Heart left ventricle (tissue), 13 donors: ENCODE results near the gene CNPY4.

ENCODE experiments used
- POLR2A ChIP-seq, 2 donors: fragments of 450-650 bp; IDR thresholded peaks; one replicate each; pipeline ENCODE4 v1.6.1; 2017; ENCODE audit warnings: antibody characterized with exemption in 2 of 2, mild to moderate bottlenecking in 2 of 2, moderate library complexity in 2 of 2
- TF ChIP-seq, protein P1 (sequence below), 12 donors: fragments of 200-600 bp; sonication (generic) in 4 of 12; IDR thresholded peaks; one replicate each; pipeline versions ENCODE4 v1.5.0 to v1.8.0; 2018 to 2022; ENCODE audit warnings: antibody characterized with exemption in 12 of 12, mild to moderate bottlenecking in 5 of 12
- donor health status: ischemic (EF 13 %, LVEDD 7.1; RV severe dilation, severe dysfunction).
- donor health status: DM: no; HTN: yes; CAD: no.
- donor health status: DM: no; HTN: no; CAD: no.
- donor health status: ischemic (EF 25% LVEDD 6.9; RV normal size, moderate dysfunction).
- donor health status: ischemic (EF 25% LVEDD 5.7; RV mildly dilated, moderate dysfunction).
- donor health status: ischemic (EF 35%, LVEDD 5.7; RV mildly dilated, moderate dysfunction).
- donor health status: nonischemic (EF 11% LVEDD 7.7; RV severe dilation, severe dysfunction).
- donor health status: DM: yes; HTN: yes; CAD: no.
- donor health status: PGD.
- donor health status: ischemic (EF 29% LVEDD 5.4; RV normal size, mild dysfunction).
- donor health status: nonischemic (EF 23%, LVEDD 6.1; RV moderate dilation, normal function).

- TF ChIP-seq POLR2A (IDR thresholded peaks at IDR 0.05), result no peak
- TF ChIP-seq, protein P1, sequence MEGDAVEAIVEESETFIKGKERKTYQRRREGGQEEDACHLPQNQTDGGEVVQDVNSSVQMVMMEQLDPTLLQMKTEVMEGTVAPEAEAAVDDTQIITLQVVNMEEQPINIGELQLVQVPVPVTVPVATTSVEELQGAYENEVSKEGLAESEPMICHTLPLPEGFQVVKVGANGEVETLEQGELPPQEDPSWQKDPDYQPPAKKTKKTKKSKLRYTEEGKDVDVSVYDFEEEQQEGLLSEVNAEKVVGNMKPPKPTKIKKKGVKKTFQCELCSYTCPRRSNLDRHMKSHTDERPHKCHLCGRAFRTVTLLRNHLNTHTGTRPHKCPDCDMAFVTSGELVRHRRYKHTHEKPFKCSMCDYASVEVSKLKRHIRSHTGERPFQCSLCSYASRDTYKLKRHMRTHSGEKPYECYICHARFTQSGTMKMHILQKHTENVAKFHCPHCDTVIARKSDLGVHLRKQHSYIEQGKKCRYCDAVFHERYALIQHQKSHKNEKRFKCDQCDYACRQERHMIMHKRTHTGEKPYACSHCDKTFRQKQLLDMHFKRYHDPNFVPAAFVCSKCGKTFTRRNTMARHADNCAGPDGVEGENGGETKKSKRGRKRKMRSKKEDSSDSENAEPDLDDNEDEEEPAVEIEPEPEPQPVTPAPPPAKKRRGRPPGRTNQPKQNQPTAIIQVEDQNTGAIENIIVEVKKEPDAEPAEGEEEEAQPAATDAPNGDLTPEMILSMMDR (IDR thresholded peaks at IDR 0.05), result no peak
Measured at GRCh38 chr7:100085515-100085914, 33.9 kb upstream of the CNPY4 start.
